ENCODE results near the gene ZNF714. TPM values are rescaled to one million over a fixed set of nuclear protein-coding genes. Genes with fewer than 3 reads are reported as not detected.

ZNF714 gene
- total RNA-seq, 1 donor, result 5.1 TPM

DNA sequence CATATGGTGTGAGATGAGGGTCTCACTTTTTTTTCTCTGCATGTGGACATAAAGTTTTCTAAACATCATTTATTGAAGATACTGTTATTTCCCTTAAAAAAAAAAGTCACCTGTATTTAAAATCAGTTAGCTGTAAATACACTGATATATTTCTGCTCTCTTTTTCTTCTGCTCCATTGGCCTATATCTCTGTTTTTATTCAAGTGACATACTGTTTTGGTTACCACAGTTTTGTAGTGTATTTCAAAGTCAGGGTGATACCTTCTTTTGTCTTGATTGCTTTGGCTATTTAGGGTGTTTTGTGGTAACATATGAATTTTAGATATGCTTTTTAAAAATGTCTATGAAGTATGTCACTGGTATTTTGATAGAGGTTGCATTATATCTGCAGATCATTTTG, 44.1 kb downstream of the ZNF714 start:
- Histone ChIP-seq H2AFZ (ENCODE audit: low read length) (no peak overlapping the region), H3K27me3 (ENCODE audit: insufficient read depth, low read length) (no peaks in the 10 kb centered on the region), H3K79me2 (ENCODE audit: insufficient read depth, low read length) (no peaks in the 10 kb centered on the region), H3K9me3 (ENCODE audit: low read depth, low read length) (no peaks in the 10 kb centered on the region), H3K36me3 (ENCODE audit: insufficient read depth, low read length) (no peaks in the 10 kb centered on the region), H3K4me2 (ENCODE audit: insufficient read depth, low read length) (no peak overlapping the region), H3K4me3 (ENCODE audit: insufficient read depth, low read length) (no peak overlapping the region), H3K4me1 (ENCODE audit: insufficient read depth, low read length) (no peaks in the 10 kb centered on the region), H3K27ac (ENCODE audit: low read depth, low read length) (no peak overlapping the region), H4K20me1 (ENCODE audit: insufficient read depth, low read length) (no peaks in the 10 kb centered on the region)
- TF ChIP-seq, protein P1, sequence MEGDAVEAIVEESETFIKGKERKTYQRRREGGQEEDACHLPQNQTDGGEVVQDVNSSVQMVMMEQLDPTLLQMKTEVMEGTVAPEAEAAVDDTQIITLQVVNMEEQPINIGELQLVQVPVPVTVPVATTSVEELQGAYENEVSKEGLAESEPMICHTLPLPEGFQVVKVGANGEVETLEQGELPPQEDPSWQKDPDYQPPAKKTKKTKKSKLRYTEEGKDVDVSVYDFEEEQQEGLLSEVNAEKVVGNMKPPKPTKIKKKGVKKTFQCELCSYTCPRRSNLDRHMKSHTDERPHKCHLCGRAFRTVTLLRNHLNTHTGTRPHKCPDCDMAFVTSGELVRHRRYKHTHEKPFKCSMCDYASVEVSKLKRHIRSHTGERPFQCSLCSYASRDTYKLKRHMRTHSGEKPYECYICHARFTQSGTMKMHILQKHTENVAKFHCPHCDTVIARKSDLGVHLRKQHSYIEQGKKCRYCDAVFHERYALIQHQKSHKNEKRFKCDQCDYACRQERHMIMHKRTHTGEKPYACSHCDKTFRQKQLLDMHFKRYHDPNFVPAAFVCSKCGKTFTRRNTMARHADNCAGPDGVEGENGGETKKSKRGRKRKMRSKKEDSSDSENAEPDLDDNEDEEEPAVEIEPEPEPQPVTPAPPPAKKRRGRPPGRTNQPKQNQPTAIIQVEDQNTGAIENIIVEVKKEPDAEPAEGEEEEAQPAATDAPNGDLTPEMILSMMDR (IDR thresholded peaks at IDR 0.05; ENCODE audit: extremely low read depth, low read depth, low read length), result no peak
- no peak for DNase-seq (ENCODE audit: insufficient read length, low spot score, missing footprints)

GRCh38 chr19:21127001-21127400, 45.0 kb downstream of the ZNF714 start:
- no peak for DNase-seq (ENCODE audit: insufficient read length, low spot score, missing footprints)

DNA sequence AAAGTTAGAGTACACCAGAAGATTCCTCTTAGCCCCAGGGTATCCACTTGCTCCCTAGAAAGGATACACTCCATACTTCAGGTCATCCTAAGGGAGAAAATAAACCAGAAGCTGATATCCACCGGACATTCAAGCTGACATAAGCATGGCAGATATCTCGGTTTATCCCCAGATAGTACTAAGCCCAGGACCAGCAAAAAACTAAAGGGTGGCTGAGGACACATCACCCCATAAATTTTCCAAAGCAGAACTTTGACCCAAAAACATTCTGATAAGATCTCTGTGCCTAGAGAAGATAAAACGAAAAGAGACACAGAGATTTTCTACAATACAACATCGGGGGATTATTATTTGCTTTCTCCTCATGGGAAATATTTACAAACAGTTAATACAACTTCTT, 45.9 kb downstream of the ZNF714 start:
- Histone ChIP-seq H3K4me2 (ENCODE audit: insufficient read depth, low read length) (no peak overlapping the region), H4K20me1 (ENCODE audit: insufficient read depth, low read length) (no peaks in the 10 kb centered on the region), H3K27me3 (ENCODE audit: insufficient read depth, low read length) (no peaks in the 10 kb centered on the region), H3K4me3 (ENCODE audit: insufficient read depth, low read length) (no peak overlapping the region), H3K9me3 (ENCODE audit: low read depth, low read length) (no peaks in the 10 kb centered on the region), H3K36me3 (ENCODE audit: insufficient read depth, low read length) (no peaks in the 10 kb centered on the region), H3K79me2 (ENCODE audit: insufficient read depth, low read length) (no peaks in the 10 kb centered on the region), H3K4me1 (ENCODE audit: insufficient read depth, low read length) (no peaks in the 10 kb centered on the region), H3K27ac (ENCODE audit: low read depth, low read length) (no peak overlapping the region), H2AFZ (ENCODE audit: low read length) (no peak overlapping the region)
- TF ChIP-seq, protein P1 (IDR thresholded peaks at IDR 0.05; ENCODE audit: extremely low read depth, low read depth, low read length), result no peak
- DNase-seq (ENCODE audit: insufficient read length, low spot score, missing footprints), result no peak

More at GRCh38 chr19:21127001-21127400, 45.0 kb downstream of the ZNF714 start:
- Histone ChIP-seq H3K4me2 (ENCODE audit: insufficient read depth, low read length) (no peak overlapping the region), H2AFZ (ENCODE audit: low read length) (no peak overlapping the region), H4K20me1 (ENCODE audit: insufficient read depth, low read length) (no peaks in the 10 kb centered on the region), H3K79me2 (ENCODE audit: insufficient read depth, low read length) (no peaks in the 10 kb centered on the region), H3K36me3 (ENCODE audit: insufficient read depth, low read length) (no peaks in the 10 kb centered on the region), H3K27ac (ENCODE audit: low read depth, low read length) (no peak overlapping the region), H3K9me3 (ENCODE audit: low read depth, low read length) (no peaks in the 10 kb centered on the region), H3K4me1 (ENCODE audit: insufficient read depth, low read length) (no peaks in the 10 kb centered on the region), H3K27me3 (ENCODE audit: insufficient read depth, low read length) (no peaks in the 10 kb centered on the region), H3K4me3 (ENCODE audit: insufficient read depth, low read length) (no peak overlapping the region)
- TF ChIP-seq, protein P1 (IDR thresholded peaks at IDR 0.05; ENCODE audit: extremely low read depth, low read depth, low read length), result no peak

DNA sequence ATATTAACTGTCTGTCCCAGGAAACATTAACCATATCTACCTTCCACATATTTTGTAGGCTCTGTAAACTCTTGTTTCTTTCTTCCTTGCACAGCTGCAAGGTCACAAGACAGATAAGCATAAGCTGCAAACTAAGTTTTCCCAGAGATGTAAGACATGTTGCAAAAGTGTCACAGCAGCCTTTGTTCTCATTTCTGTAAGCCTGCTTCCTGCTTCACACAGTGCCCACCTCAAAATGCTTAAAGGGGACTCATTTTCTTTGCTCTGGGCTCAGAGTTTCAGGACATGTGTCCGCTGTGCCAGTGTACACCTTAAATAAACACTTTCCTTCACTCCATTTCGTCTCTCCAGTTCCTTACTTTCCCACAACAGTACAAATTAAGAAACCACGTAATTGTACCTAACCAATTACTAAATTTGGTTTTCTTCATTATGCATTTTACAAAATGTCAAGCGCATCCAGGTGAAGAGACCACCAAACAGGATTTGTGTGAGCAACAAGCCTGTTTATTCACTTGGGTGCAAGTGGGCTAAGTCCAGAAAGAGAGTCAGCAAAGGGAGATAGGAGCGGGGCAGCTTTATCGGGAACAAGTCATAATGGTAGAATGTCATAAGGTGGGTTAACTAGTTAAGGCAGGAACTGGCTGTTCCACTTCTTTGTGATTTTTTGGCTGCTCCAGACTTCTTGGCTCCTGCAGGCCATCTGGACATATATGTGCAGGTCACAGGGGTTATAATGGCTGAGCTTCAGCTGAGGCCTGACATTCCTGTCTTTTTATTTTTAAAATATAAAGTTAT, 47.1 kb downstream of the ZNF714 start:
- Histone ChIP-seq H4K20me1 (ENCODE audit: insufficient read depth, low read length) (no peaks in the 10 kb centered on the region), H3K27me3 (ENCODE audit: insufficient read depth, low read length) (no peaks in the 10 kb centered on the region), H3K27ac (ENCODE audit: low read depth, low read length) (no peak overlapping the region)

More for the DNA sequence above, 47.1 kb downstream of the ZNF714 start:
- H2AFZ ChIP-seq (ENCODE audit: low read length), result no peak overlapping the region
- H3K4me3 ChIP-seq (ENCODE audit: insufficient read depth, low read length), result no peak overlapping the region
- DNase-seq (ENCODE audit: insufficient read length, low spot score, missing footprints), result no peak
- H3K9me3 ChIP-seq (ENCODE audit: low read depth, low read length), result no peaks in the 10 kb centered on the region
- TF ChIP-seq, protein P1 (IDR thresholded peaks at IDR 0.05; ENCODE audit: extremely low read depth, low read depth, low read length), result no peak
- H3K4me1 ChIP-seq (ENCODE audit: insufficient read depth, low read length), result no peaks in the 10 kb centered on the region
- H3K79me2 ChIP-seq (ENCODE audit: insufficient read depth, low read length), result no peaks in the 10 kb centered on the region
- H3K36me3 ChIP-seq (ENCODE audit: insufficient read depth, low read length), result no peaks in the 10 kb centered on the region
- H3K4me2 ChIP-seq (ENCODE audit: insufficient read depth, low read length), result no peak overlapping the region
